CD14-positive monocyte (primary cell): ENCODE data around the gene PTAFR. TPM values are rescaled to one million over a fixed set of nuclear protein-coding genes. Genes with fewer than 3 reads are reported as not detected.
A peak's percentile ranks its signal among the peaks of the same experiment; 100 is the strongest.

Source experiments
- DNase-seq, 3 donors: peaks; one replicate each; pipeline ENCODE4 v3.0.0-alpha.2; 2011 to 2022
- H2AFZ ChIP-seq: 2 replicates; pipeline ENCODE4 v1.6.0; 2012; ENCODE audit warnings: mild to moderate bottlenecking, low read depth, low read length, inconsistent platforms; ENCODE audit not compliant: insufficient read depth, poor library complexity, severe bottlenecking
- H3K27ac ChIP-seq, 2 donors: 1 replicate in 1 of 2; 2 replicates in 1 of 2; pipeline ENCODE4 v1.5.1; 2012 to 2013; ENCODE audit warnings: low read length in 2 of 2, control low read depth in 1 of 2, inconsistent platforms in 1 of 2, low read depth in 1 of 2, mild to moderate bottlenecking in 1 of 2
- H3K27me3 ChIP-seq, 2 donors: one replicate each; pipeline versions ENCODE4 v1.6.0 to v1.6.1; 2011 to 2013; ENCODE audit warnings: low read length in 2 of 2; ENCODE audit not compliant: control insufficient read depth in 2 of 2, insufficient read depth in 2 of 2
- H3K36me3 ChIP-seq, 2 donors: replicated peaks in 1 of 2; 1 replicate in 1 of 2; 2 replicates in 1 of 2; pipeline versions ENCODE4 v1.5.1 to v1.6.1; 2012 to 2013; ENCODE audit warnings: low read length in 2 of 2, control low read depth in 1 of 2, inconsistent platforms in 1 of 2, mild to moderate bottlenecking in 1 of 2; ENCODE audit not compliant: insufficient read depth in 2 of 2, control insufficient read depth in 1 of 2
- H3K4me1 ChIP-seq, 2 donors: 1 replicate in 1 of 2; 2 replicates in 1 of 2; pipeline versions ENCODE4 v1.5.1 to v1.6.1; 2012 to 2013; ENCODE audit warnings: low read length in 2 of 2, control low read depth in 1 of 2, inconsistent platforms in 1 of 2, mild to moderate bottlenecking in 1 of 2, moderate library complexity in 1 of 2; ENCODE audit not compliant: insufficient read depth in 2 of 2, control insufficient read depth in 1 of 2
- H3K4me2 ChIP-seq: replicated peaks from 2 replicates; pipeline ENCODE3; 2012; ENCODE audit warnings: low read length, moderate library complexity, mild to moderate bottlenecking; ENCODE audit not compliant: poor library complexity, severe bottlenecking; ENCODE audit errors: extremely low read depth
- H3K4me3 ChIP-seq, 3 experiments: fragments of 200-600 bp in 1 of 3; sonication (generic) in 1 of 3; replicated peaks in 1 of 3; 1 replicate in 2 of 3; 2 replicates in 1 of 3; pipeline ENCODE4 v1.5.1; 2011 to 2013; ENCODE audit warnings: low read length in 3 of 3, mild to moderate bottlenecking in 3 of 3, control low read depth in 2 of 3, low read depth in 2 of 3, inconsistent platforms in 1 of 3, moderate library complexity in 1 of 3
- H3K79me2 ChIP-seq: 2 replicates; pipeline ENCODE4 v1.6.0; 2012; ENCODE audit warnings: mild to moderate bottlenecking, control low read depth, inconsistent platforms, low read length, moderate library complexity; ENCODE audit not compliant: insufficient read depth
- H3K9ac ChIP-seq: 2 replicates; pipeline ENCODE4 v1.6.0; 2017; ENCODE audit warnings: low read length, mild to moderate bottlenecking; ENCODE audit not compliant: insufficient read depth, poor library complexity, severe bottlenecking
- H3K9me3 ChIP-seq, 2 donors: replicated peaks in 1 of 2; 1 replicate in 1 of 2; 2 replicates in 1 of 2; pipeline versions ENCODE4 v1.5.1 to v1.6.1; 2012 to 2013; ENCODE audit warnings: low read length in 2 of 2, control low read depth in 1 of 2; ENCODE audit not compliant: control insufficient read depth in 1 of 2, insufficient read depth in 1 of 2
- H4K20me1 ChIP-seq: 2 replicates; pipeline ENCODE4 v1.6.0; 2012; ENCODE audit warnings: mild to moderate bottlenecking, low read length, control low read depth, moderate library complexity; ENCODE audit not compliant: insufficient read depth
- H3K27ac Mint-ChIP-seq, 7 donors: one replicate each; pipeline ENCODE4 v1.8.0; 2020; ENCODE audit warnings: mild to moderate bottlenecking in 7 of 7, mixed read lengths in 7 of 7, moderate library complexity in 6 of 7, inconsistent platforms in 2 of 7
- H3K27me3 Mint-ChIP-seq, 3 donors: one replicate each; pipeline ENCODE4 v1.8.0; 2021 to 2022; ENCODE audit warnings: low read depth in 3 of 3, mild to moderate bottlenecking in 3 of 3, mixed read lengths in 3 of 3, moderate library complexity in 3 of 3, inconsistent platforms in 1 of 3
- H3K36me3 Mint-ChIP-seq, 2 donors: one replicate each; pipeline ENCODE4 v1.8.0; 2020; ENCODE audit warnings: mixed read lengths in 2 of 2, inconsistent platforms in 1 of 2, mild to moderate bottlenecking in 1 of 2
- H3K4me1 Mint-ChIP-seq: one replicate; pipeline ENCODE4 v1.8.0; 2020; ENCODE audit warnings: mild to moderate bottlenecking, mixed read lengths
- H3K4me3 Mint-ChIP-seq, 2 donors: one replicate each; pipeline ENCODE4 v1.8.0; 2020; ENCODE audit warnings: mild to moderate bottlenecking in 2 of 2, mixed read lengths in 2 of 2, moderate library complexity in 1 of 2
- H3K9me3 Mint-ChIP-seq, 7 donors: one replicate each; pipeline ENCODE4 v1.8.0; 2020 to 2022; ENCODE audit warnings: mixed read lengths in 7 of 7, mild to moderate bottlenecking in 6 of 7, moderate library complexity in 6 of 7, inconsistent platforms in 2 of 7
- WGBS: methylation state at CpG from one replicate; pipeline ENCODE4 v1.1.5; 2013; ENCODE audit warnings: missing lambda C conversion rate; ENCODE audit not compliant: insufficient coverage; 5-methylcytosine and 5-hydroxymethylcytosine counted together
- intact Hi-C, 2 donors: fragments of 100-400 bp; cut with micrococcal nuclease; formaldehyde crosslinking; loops; one replicate each; pipeline versions ENCODE4 v1.15.0 to v1.15.1; 2023
- polyA plus RNA-seq, 3 donors: library from polyadenylated mRNA; depleted of rRNA in 1 of 3; unstranded in 2 of 3; stranded (reverse) in 1 of 3; fragments of 300-500 nt in 2 of 3; fragments of >200 nt in 1 of 3; fragmentation: Illumina TruSeq in 2 of 3; gene quantifications; 1 replicate in 2 of 3; 2 replicates in 1 of 3; pipeline ENCODE4 v1.2.3, GENCODE V29; 2012 to 2021
- TF ChIP-seq, protein P1 (sequence below): fragments of 200-600 bp; IDR thresholded peaks from one replicate; pipeline ENCODE4 v1.8.0; 2022; ENCODE audit warnings: antibody characterized with exemption, mild to moderate bottlenecking

PTAFR gene
- polyA plus RNA-seq, 3 donors = 115 to 347 (median 331) TPM

DNA sequence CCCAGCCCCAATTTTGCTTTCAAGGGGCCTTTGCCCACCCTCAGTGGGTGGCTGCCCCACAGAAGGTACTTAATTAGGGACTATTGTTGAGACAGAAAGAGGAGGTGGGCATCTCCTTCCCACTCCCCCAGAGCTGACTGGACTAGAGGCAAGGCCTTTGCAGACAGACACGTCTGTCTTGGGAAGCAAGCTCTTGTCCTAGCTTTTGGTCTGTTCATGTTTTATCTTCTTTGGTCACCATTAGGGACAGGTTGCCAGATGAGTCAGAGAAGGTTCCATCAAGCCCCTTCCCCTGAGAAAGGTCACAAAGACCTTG lies 27.7 kb downstream of the PTAFR start:
- Histone ChIP-seq H3K27me3 (no peaks in the 10 kb centered on the region), H3K4me3 (no peak overlapping the region), H3K4me2 (no peak overlapping the region), H3K9me3 (no peaks in the 10 kb centered on the region), H3K4me1 (peaks cover 35 to 38% of the 10 kb centered on the region in 2 donors), H3K9ac (no peak overlapping the region), H3K79me2 (peaks cover 67% of the 10 kb centered on the region), H3K36me3 (peaks cover 49 to 63% of the 10 kb centered on the region in 2 donors), H2AFZ (no peak overlapping the region), H3K27ac (peak overlapping the region in 1 of 2 donors; percentile 12), H4K20me1 (peaks cover 67% of the 10 kb centered on the region)
- 100% methylated on average over 1 of the region's 1 CpG for WGBS
- TF ChIP-seq, protein P1, sequence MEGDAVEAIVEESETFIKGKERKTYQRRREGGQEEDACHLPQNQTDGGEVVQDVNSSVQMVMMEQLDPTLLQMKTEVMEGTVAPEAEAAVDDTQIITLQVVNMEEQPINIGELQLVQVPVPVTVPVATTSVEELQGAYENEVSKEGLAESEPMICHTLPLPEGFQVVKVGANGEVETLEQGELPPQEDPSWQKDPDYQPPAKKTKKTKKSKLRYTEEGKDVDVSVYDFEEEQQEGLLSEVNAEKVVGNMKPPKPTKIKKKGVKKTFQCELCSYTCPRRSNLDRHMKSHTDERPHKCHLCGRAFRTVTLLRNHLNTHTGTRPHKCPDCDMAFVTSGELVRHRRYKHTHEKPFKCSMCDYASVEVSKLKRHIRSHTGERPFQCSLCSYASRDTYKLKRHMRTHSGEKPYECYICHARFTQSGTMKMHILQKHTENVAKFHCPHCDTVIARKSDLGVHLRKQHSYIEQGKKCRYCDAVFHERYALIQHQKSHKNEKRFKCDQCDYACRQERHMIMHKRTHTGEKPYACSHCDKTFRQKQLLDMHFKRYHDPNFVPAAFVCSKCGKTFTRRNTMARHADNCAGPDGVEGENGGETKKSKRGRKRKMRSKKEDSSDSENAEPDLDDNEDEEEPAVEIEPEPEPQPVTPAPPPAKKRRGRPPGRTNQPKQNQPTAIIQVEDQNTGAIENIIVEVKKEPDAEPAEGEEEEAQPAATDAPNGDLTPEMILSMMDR = no peak
- no peak overlapping the region for H3K4me3 Mint-ChIP-seq
- H3K27me3 Mint-ChIP-seq = peaks cover 0 to 4% (median 0%) of the 10 kb centered on the region in 3 donors
- H3K27ac Mint-ChIP-seq = peak overlapping the region in 2 of 7 donors; percentile 63 to 75
- no peak for DNase-seq
- no peaks in the 10 kb centered on the region for H3K9me3 Mint-ChIP-seq
- H3K36me3 Mint-ChIP-seq = peaks cover 49 to 67% of the 10 kb centered on the region in 2 donors
- intact Hi-C loops = no loop called here
- H3K4me1 Mint-ChIP-seq = peaks cover 27% of the 10 kb centered on the region

- peaks cover 0 to 4% (median 0%) of the 10 kb centered on the region in 3 donors for H3K27me3 Mint-ChIP-seq
- peak overlapping the region in 1 of 2 donors; percentile 24 for H3K27ac ChIP-seq
- no peak for DNase-seq
- peaks cover 46 to 59% of the 10 kb centered on the region in 2 donors for H3K36me3 Mint-ChIP-seq
- H3K27ac Mint-ChIP-seq = peak overlapping the region; percentile 19 to 84 (median 76)
- H3K9ac ChIP-seq = no peak overlapping the region
- peaks cover 30% of the 10 kb centered on the region for H3K4me1 Mint-ChIP-seq
- H3K4me1 ChIP-seq = peaks cover 33 to 34% of the 10 kb centered on the region in 2 donors
- no peaks in the 10 kb centered on the region for H3K9me3 ChIP-seq
- H3K4me3 Mint-ChIP-seq = no peak overlapping the region
- intact Hi-C loops = no loop called here
- peaks cover 54% of the 10 kb centered on the region for H4K20me1 ChIP-seq
- H3K4me2 ChIP-seq = no peak overlapping the region
- no peak overlapping the region for H2AFZ ChIP-seq
- H3K27me3 ChIP-seq = no peaks in the 10 kb centered on the region
- H3K79me2 ChIP-seq = peaks cover 53% of the 10 kb centered on the region
- WGBS = 86% methylated on average over 9 of the region's 16 CpGs
- TF ChIP-seq, protein P1 = no peak
- H3K36me3 ChIP-seq = peaks cover 45 to 59% of the 10 kb centered on the region in 2 donors
- no peak overlapping the region for H3K4me3 ChIP-seq
- H3K9me3 Mint-ChIP-seq = peaks cover 0 to 3% (median 0%) of the 10 kb centered on the region in 7 donors
Measured at GRCh38 chr1:28147264-28148094, 29.0 kb downstream of the PTAFR start.
